ENCODE measurements around the gene LINC01488.

LINC01488 gene

GRCh38 chr11:69493931-69494821 lies 12.7 kb downstream of the LINC01488 start:
- DNase-seq = no peak

- DNase-seq = no peak
These were observed 13.4 kb downstream of the LINC01488 start for GRCh38 chr11:69494851-69495250.

- no peak for DNase-seq
These were observed 14.2 kb downstream of the LINC01488 start for GRCh38 chr11:69495441-69496201.

- DNase-seq = no peak
These were observed 14.7 kb downstream of the LINC01488 start for GRCh38 chr11:69496202-69496557.

GRCh38 chr11:69496631-69497220 lies 15.3 kb downstream of the LINC01488 start:
- DNase-seq = no peak

- no peak for DNase-seq
These were observed 15.8 kb downstream of the LINC01488 start for GRCh38 chr11:69497221-69497787.

GRCh38 chr11:69498614-69499175 lies 17.2 kb downstream of the LINC01488 start:
- no peak for DNase-seq

- DNase-seq = no peak
These were observed 17.9 kb downstream of the LINC01488 start for GRCh38 chr11:69499186-69499917.

GRCh38 chr11:69499918-69500284 lies 18.4 kb downstream of the LINC01488 start:
- DNase-seq = no peak

GRCh38 chr11:69500285-69501120 lies 19.0 kb downstream of the LINC01488 start:
- DNase-seq = peak in 1 of 2 experiments; percentile 17

GRCh38 chr11:69501121-69501489 lies 19.6 kb downstream of the LINC01488 start:
- DNase-seq = no peak

- DNase-seq = no peak
These were observed 20.7 kb downstream of the LINC01488 start for GRCh38 chr11:69501891-69502860.

- no peak for DNase-seq
These were observed 22.7 kb downstream of the LINC01488 start for GRCh38 chr11:69504127-69504526.

GRCh38 chr11:69504576-69505335 lies 23.3 kb downstream of the LINC01488 start:
- DNase-seq = no peak

GRCh38 chr11:69508974-69509373 lies 27.5 kb downstream of the LINC01488 start:
- DNase-seq = no peak

GRCh38 chr11:69509381-69509780 lies 27.9 kb downstream of the LINC01488 start:
- DNase-seq = no peak

GRCh38 chr11:69509846-69510390 lies 28.5 kb downstream of the LINC01488 start:
- DNase-seq = no peak

GRCh38 chr11:69510471-69511357 lies 29.3 kb downstream of the LINC01488 start:
- no peak for DNase-seq
